GM21528 (cell line): ENCODE results near the gene TMEM50B.
"Not testable (repeated sequence)": the region's sequence is repeated elsewhere in the genome, so short reads cannot be mapped to it uniquely, and the experiment has no call there.

Experiments used
- ATAC-seq: cut with Tn5 transposase; IDR thresholded peaks from one replicate; pipeline ENCODE4 v1.9.1; 2021; ENCODE audit warnings: mild to moderate bottlenecking, moderate library complexity; ENCODE audit not compliant: unreplicated experiment, low FRiP score

The TMEM50B gene

GRCh38 chr21:33478935-33479678 lies 667 bp downstream of the TMEM50B start:
- ATAC-seq = peak; percentile 32

- no peak for ATAC-seq
Observed at GRCh38 chr21:33478182-33478581, 1.6 kb downstream of the TMEM50B start.

- ATAC-seq = no peak
Observed at GRCh38 chr21:33477066-33477465, 2.7 kb downstream of the TMEM50B start.

GRCh38 chr21:33473344-33473743 lies 6.4 kb downstream of the TMEM50B start:
- ATAC-seq = no peak

GRCh38 chr21:33470701-33471100 lies 9.1 kb downstream of the TMEM50B start:
- no peak for ATAC-seq

GRCh38 chr21:33469183-33469582 lies 10.6 kb downstream of the TMEM50B start:
- not testable (repeated sequence) for ATAC-seq

- ATAC-seq = no peak
Observed at GRCh38 chr21:33461538-33462250, 18.1 kb downstream of the TMEM50B start.

GRCh38 chr21:33458861-33459260 lies 20.9 kb downstream of the TMEM50B start:
- no peak for ATAC-seq

GRCh38 chr21:33455686-33456446 lies 23.9 kb downstream of the TMEM50B start:
- no peak for ATAC-seq

GRCh38 chr21:33452362-33452761 lies 27.4 kb downstream of the TMEM50B start:
- no peak for ATAC-seq

- ATAC-seq = no peak
Observed at GRCh38 chr21:33451634-33452071, 28.1 kb downstream of the TMEM50B start.

- no peak for ATAC-seq
Observed at GRCh38 chr21:33449616-33450015, 30.2 kb downstream of the TMEM50B start.

GRCh38 chr21:33446620-33447019 lies 33.2 kb downstream of the TMEM50B start:
- ATAC-seq = not testable (repeated sequence)

GRCh38 chr21:33444499-33444898 lies 35.3 kb downstream of the TMEM50B start:
- ATAC-seq = no peak

GRCh38 chr21:33443194-33443593 lies 36.6 kb downstream of the TMEM50B start:
- no peak for ATAC-seq

- peak; percentile 59 for ATAC-seq
Observed at GRCh38 chr21:33441489-33442477, 38.0 kb downstream of the TMEM50B start.

- ATAC-seq = no peak
Observed at GRCh38 chr21:33437140-33437539, 42.6 kb downstream of the TMEM50B start.

GRCh38 chr21:33434770-33435360 lies 44.9 kb downstream of the TMEM50B start:
- ATAC-seq = peak; percentile 79

GRCh38 chr21:33433425-33434114 lies 46.2 kb downstream of the TMEM50B start:
- ATAC-seq = no peak
